LoVo (cell line): Measurements from ENCODE around the gene TMEM106B.
"Not testable (repeated sequence)": the region's sequence is repeated elsewhere in the genome, so short reads cannot be mapped to it uniquely, and the experiment has no call there.

Source experiments
- DNase-seq: peaks from one replicate; pipeline ENCODE4 v3.0.0-alpha.2; 2016; ENCODE audit warnings: low spot score

Gene TMEM106B

GRCh38 chr7:12211054-12211710, at the start of gene TMEM106B:
TMEM106B (plus strand) TSS chr7:12211294; CDS start chr7:12214811, 3,517 bp downstream.
- peak; percentile 99 for DNase-seq

GRCh38 chr7:12162415-12163113, 48.5 kb upstream of the TMEM106B start:
- DNase-seq: no peak

GRCh38 chr7:12168065-12168464, 43.0 kb upstream of the TMEM106B start:
- DNase-seq: not testable (repeated sequence)

GRCh38 chr7:12169981-12170820, 40.9 kb upstream of the TMEM106B start:
- peak; percentile 32 for DNase-seq

- DNase-seq: no peak
Observed at GRCh38 chr7:12173671-12174070, 37.4 kb upstream of the TMEM106B start.

GRCh38 chr7:12174931-12175330, 36.2 kb upstream of the TMEM106B start:
- DNase-seq: no peak

GRCh38 chr7:12178317-12178716, 32.8 kb upstream of the TMEM106B start:
- no peak for DNase-seq

GRCh38 chr7:12194426-12194825, 16.7 kb upstream of the TMEM106B start:
- DNase-seq: no peak

- DNase-seq: no peak
Observed at GRCh38 chr7:12196386-12196785, 14.7 kb upstream of the TMEM106B start.

GRCh38 chr7:12199363-12199762, 11.7 kb upstream of the TMEM106B start:
- peak; percentile 38 for DNase-seq

- DNase-seq: no peak
Observed at GRCh38 chr7:12207046-12207445, 4.0 kb upstream of the TMEM106B start.

- no peak for DNase-seq
Observed at GRCh38 chr7:12209221-12209620, 1.9 kb upstream of the TMEM106B start.

GRCh38 chr7:12210179-12211053, 678 bp upstream of the TMEM106B start:
- peak; percentile 76 for DNase-seq

GRCh38 chr7:12211711-12212485, 804 bp downstream of the TMEM106B start:
- DNase-seq: peak; percentile 51

- no peak for DNase-seq
Observed at GRCh38 chr7:12217311-12217710, 6.2 kb downstream of the TMEM106B start.

- no peak for DNase-seq
Observed at GRCh38 chr7:12220389-12221046, 9.4 kb downstream of the TMEM106B start.

GRCh38 chr7:12221414-12221813, 10.3 kb downstream of the TMEM106B start:
- no peak for DNase-seq

- DNase-seq: no peak
Observed at GRCh38 chr7:12222889-12223579, 11.9 kb downstream of the TMEM106B start.

GRCh38 chr7:12225017-12225416, 13.9 kb downstream of the TMEM106B start:
- DNase-seq: not testable (repeated sequence)

GRCh38 chr7:12226756-12227155, 15.7 kb downstream of the TMEM106B start:
- DNase-seq: no peak
